K562 (cell line): ENCODE measurements around the gene HCFC1R1. TPM values are rescaled to one million over a fixed set of nuclear protein-coding genes. Genes with fewer than 3 reads are reported as not detected.
A peak's percentile ranks its signal among the peaks of the same experiment; 100 is the strongest.

Experiments
- CCNT2 ChIP-seq: IDR thresholded peaks from 2 replicates; pipeline ENCODE4 v1.6.1; 2011; ENCODE audit warnings: borderline replicate concordance, low read depth, mild to moderate bottlenecking, moderate library complexity, mixed read lengths, low read length; ENCODE audit not compliant: insufficient read length; ENCODE audit errors: extremely low read depth
- CXXC5 ChIP-seq: fragments of 250-450 bp; sonication (Bioruptor Pico); IDR thresholded peaks from 2 replicates; pipeline ENCODE4 v1.8.0; 2022; ENCODE audit warnings: inconsistent platforms, mild to moderate bottlenecking, moderate library complexity
- EZH2 ChIP-seq: IDR thresholded peaks from 2 replicates; pipeline ENCODE4 v1.6.1; 2012; ENCODE audit warnings: low read depth, mild to moderate bottlenecking, inconsistent platforms, low read length, borderline replicate concordance
- GTF2A2 ChIP-seq: IDR thresholded peaks from 2 replicates; pipeline ENCODE4 v1.6.1; 2016; ENCODE audit warnings: mild to moderate bottlenecking, missing genetic modification characterization, missing compliant biosample characterization
- NELFE ChIP-seq: IDR thresholded peaks from 2 replicates; pipeline ENCODE4 v1.6.1; 2011; ENCODE audit warnings: mild to moderate bottlenecking; ENCODE audit not compliant: insufficient read depth, insufficient read length
- POLR3G ChIP-seq: IDR thresholded peaks from 2 replicates; pipeline ENCODE4 v1.6.1; 2011; ENCODE audit not compliant: insufficient read length, insufficient replicate concordance; ENCODE audit errors: extremely low read depth
- TAF7 ChIP-seq: fragments of 450-650 bp; IDR thresholded peaks from 2 replicates; pipeline ENCODE4 v1.6.1; 2016; ENCODE audit warnings: missing genetic modification characterization, missing compliant biosample characterization
- TEAD4 ChIP-seq, 2 experiments: sonication (generic) in 1 of 2; formaldehyde crosslinking in 1 of 2; IDR thresholded peaks; 2 replicates each; pipeline versions ENCODE4 v1.6.1 to v1.8.0; 2012 to 2022; ENCODE audit warnings: borderline replicate concordance in 1 of 2, inconsistent platforms in 1 of 2, low read length in 1 of 2, mild to moderate bottlenecking in 1 of 2, missing genetic modification reagents in 1 of 2
- ZNF239 ChIP-seq: fragments of 250-450 bp; sonication (Bioruptor Pico); IDR thresholded peaks from 2 replicates; pipeline ENCODE4 v1.4.0; 2020; ENCODE audit warnings: mild to moderate bottlenecking
- ZNF668 ChIP-seq: fragments of 250-450 bp; sonication (Bioruptor Pico); IDR thresholded peaks from 2 replicates; pipeline ENCODE4 v1.8.0; 2022; ENCODE audit warnings: mild to moderate bottlenecking, inconsistent platforms
- polyA plus RNA-seq, 8 experiments: library from polyadenylated mRNA; depleted of rRNA in 4 of 8; stranded (reverse) in 5 of 8; unstranded in 3 of 8; fragments of >200 nt; fragmentation: Nextera tagmentation in 2 of 8; fragmentation: Illumina TruSeq in 1 of 8; extraction: Ambion mirVana in 2 of 8; extraction: Trizol in 1 of 8; gene quantifications; 2 replicates each; pipeline versions ENCODE4 v1.2.1 to v1.2.3, GENCODE V29; 2011 to 2014; ENCODE audit warnings: inconsistent platforms in 1 of 8, missing spikeins in 1 of 8
- total RNA-seq, 7 experiments: library from RNA; depleted of rRNA in 6 of 7; stranded (reverse); fragments of >200 nt in 6 of 7; fragmentation: Illumina TruSeq in 2 of 7; extraction: Trizol in 2 of 7; gene quantifications; 2 replicates each; pipeline versions ENCODE4 v1.2.1 to v1.2.3, GENCODE V29; 2011 to 2021; ENCODE audit warnings: low replicate concordance in 1 of 7
- TF ChIP-seq, protein P1 (sequence below): fragments of 250-450 bp; sonication (Bioruptor Pico); IDR thresholded peaks from 2 replicates; pipeline ENCODE4 v1.4.0; 2020; ENCODE audit warnings: mild to moderate bottlenecking
- TF ChIP-seq, protein P2 (sequence below): fragments of 250-450 bp; sonication (Bioruptor Pico); IDR thresholded peaks from 2 replicates; pipeline ENCODE4 v1.5.0; 2021; ENCODE audit warnings: mild to moderate bottlenecking, moderate library complexity
- TF ChIP-seq, protein P3 (sequence below): sonication (generic); formaldehyde crosslinking; IDR thresholded peaks from 2 replicates; pipeline ENCODE4 v1.8.0; 2022; ENCODE audit warnings: mild to moderate bottlenecking, low read depth, missing genetic modification reagents
- TF ChIP-seq, protein P4 (sequence below): fragments of 150-350 bp; conservative IDR thresholded peaks from 2 replicates; pipeline ENCODE4 v1.6.1; 2014; ENCODE audit warnings: low read length
- TF ChIP-seq, protein P5 (sequence below), 3 experiments: IDR thresholded peaks in 2 of 3; conservative IDR thresholded peaks in 1 of 3; 2 replicates each; pipeline ENCODE4 v1.5.1; 2011 to 2012; ENCODE audit warnings: low read length in 3 of 3, mild to moderate bottlenecking in 3 of 3, control low read depth in 2 of 3, improper control_type of control experiment in 1 of 3, inconsistent platforms in 1 of 3, low read depth in 1 of 3, mixed read lengths in 1 of 3, moderate library complexity in 1 of 3; ENCODE audit not compliant: insufficient read depth in 2 of 3

HCFC1R1 gene
- total and polyA plus RNA-seq, 9 of the 15 experiments (the other 6 are each of a cell fraction or from before 2014, with no cell fraction given) = 2.2 to 29.0 (median 11.2) TPM

DNA sequence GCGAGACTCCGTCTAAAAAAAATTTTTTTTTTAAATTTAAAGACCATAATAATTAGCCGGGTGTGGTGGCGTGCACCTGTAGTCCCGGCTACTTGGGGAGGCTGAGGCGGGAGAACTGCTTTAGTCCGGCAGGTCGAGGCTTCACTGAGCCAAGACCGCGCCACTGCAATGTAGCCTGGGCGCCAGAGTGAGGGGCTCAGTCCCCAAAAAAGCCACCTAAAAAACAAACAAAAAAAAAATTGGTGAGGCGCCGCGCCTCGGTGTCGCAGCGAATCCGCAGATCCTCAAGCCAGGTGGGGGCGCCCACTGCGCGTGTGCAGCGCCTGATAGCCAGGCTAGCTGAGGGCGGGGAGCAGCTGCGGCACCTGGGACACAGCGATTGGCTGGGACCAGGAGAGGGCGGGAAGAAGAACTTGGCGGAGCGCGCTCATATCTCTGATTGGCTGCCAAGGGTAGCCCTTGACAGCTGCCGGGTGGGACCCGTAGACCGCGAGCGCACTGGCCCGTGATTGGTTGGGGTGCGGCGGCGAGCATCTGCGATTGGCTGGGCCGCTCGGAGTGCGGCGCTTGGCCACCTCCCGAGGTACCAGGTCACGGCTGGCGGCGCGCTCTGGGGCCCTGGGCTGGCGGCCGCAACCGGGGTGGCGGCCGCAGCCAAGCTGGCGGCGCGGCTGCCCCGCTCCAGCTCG is 20.0 kb downstream of the HCFC1R1 start (continued):
- TF ChIP-seq, protein P1, sequence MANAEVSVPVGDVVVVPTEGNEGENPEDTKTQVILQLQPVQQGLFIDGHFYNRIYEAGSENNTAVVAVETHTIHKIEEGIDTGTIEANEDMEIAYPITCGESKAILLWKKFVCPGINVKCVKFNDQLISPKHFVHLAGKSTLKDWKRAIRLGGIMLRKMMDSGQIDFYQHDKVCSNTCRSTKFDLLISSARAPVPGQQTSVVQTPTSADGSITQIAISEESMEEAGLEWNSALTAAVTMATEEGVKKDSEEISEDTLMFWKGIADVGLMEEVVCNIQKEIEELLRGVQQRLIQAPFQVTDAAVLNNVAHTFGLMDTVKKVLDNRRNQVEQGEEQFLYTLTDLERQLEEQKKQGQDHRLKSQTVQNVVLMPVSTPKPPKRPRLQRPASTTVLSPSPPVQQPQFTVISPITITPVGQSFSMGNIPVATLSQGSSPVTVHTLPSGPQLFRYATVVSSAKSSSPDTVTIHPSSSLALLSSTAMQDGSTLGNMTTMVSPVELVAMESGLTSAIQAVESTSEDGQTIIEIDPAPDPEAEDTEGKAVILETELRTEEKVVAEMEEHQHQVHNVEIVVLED (CRISPR knock-in tag) = no peak
- TF ChIP-seq, protein P2, sequence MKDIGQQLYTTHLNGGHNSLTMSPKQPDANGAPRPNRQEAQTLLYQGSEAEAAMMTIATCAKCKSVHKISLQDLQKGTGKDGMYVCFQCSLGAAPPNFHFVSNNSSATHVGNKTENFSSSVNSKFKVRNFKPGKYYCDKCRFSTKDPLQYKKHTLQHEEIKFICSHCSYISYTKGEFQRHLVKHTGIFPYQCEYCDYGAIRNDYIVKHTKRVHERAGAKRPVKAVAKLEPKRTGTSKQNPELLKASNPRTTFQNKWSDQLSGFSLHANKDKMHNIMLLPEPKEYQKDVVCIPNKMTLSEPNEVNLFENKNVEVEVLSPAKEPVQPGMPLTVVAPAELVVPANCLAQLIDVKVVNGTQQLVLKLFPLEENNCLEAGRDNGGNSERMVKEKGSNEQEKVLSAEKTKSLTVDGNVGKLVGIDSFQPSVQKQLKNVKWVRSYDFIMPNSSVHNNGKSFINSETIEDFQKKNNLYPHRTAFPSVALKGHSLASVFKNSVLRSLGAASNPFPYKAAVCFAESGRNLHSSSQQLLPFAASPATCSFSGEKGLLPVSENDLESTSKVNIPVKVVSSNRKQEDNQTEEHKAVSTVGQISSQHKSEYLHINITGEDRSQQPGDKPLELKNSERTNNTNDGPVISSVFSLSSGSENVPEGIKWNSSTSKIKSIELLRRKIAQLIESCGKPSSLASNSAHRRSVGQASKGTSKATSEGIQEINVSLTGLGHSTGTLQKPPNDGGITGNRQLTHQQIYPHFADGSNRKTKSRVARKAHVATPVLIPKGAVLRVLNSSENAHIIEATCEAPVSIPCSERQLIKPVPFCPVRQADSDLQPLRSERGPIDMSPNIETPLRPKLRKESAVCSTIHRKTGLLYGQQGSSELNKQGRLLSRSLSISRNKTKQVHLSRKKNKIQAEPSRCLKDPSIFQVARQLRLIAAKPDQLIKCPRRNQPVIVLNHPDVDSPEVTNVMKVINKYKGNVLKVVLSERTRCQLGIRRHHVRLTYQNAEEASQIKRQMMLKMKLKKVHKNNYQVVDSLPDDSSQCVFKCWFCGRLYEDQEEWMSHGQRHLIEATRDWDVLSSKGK (CRISPR knock-in tag) = no peak
- no peak for TF ChIP-seq ZNF668 (CRISPR knock-in tag)
- no peak for TF ChIP-seq ZNF239
- no peak; the same call in 1 of the 2 replicates for TF ChIP-seq TEAD4 (IDR thresholded peaks at IDR 0.05; ENCODE audit: low read length)
- TF ChIP-seq TEAD4 (CRISPR knock-in tag; IDR thresholded peaks at IDR 0.05; ENCODE audit: borderline replicate concordance) = no peak
- peak; percentile 59 for TF ChIP-seq CCNT2
- TF ChIP-seq GTF2A2 (tag) = no peak
- TF ChIP-seq, protein P3, sequence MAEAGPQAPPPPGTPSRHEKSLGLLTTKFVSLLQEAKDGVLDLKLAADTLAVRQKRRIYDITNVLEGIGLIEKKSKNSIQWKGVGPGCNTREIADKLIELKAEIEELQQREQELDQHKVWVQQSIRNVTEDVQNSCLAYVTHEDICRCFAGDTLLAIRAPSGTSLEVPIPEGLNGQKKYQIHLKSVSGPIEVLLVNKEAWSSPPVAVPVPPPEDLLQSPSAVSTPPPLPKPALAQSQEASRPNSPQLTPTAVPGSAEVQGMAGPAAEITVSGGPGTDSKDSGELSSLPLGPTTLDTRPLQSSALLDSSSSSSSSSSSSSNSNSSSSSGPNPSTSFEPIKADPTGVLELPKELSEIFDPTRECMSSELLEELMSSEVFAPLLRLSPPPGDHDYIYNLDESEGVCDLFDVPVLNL (CRISPR knock-in tag) = peak; percentile 20; the same call in 1 of the 2 replicates
- TF ChIP-seq CXXC5 (CRISPR knock-in tag) = peak; percentile 87
- no peak for TF ChIP-seq TAF7 (tag)
- TF ChIP-seq POLR3G = no peak
- no peak for TF ChIP-seq EZH2
- TF ChIP-seq, protein P4, sequence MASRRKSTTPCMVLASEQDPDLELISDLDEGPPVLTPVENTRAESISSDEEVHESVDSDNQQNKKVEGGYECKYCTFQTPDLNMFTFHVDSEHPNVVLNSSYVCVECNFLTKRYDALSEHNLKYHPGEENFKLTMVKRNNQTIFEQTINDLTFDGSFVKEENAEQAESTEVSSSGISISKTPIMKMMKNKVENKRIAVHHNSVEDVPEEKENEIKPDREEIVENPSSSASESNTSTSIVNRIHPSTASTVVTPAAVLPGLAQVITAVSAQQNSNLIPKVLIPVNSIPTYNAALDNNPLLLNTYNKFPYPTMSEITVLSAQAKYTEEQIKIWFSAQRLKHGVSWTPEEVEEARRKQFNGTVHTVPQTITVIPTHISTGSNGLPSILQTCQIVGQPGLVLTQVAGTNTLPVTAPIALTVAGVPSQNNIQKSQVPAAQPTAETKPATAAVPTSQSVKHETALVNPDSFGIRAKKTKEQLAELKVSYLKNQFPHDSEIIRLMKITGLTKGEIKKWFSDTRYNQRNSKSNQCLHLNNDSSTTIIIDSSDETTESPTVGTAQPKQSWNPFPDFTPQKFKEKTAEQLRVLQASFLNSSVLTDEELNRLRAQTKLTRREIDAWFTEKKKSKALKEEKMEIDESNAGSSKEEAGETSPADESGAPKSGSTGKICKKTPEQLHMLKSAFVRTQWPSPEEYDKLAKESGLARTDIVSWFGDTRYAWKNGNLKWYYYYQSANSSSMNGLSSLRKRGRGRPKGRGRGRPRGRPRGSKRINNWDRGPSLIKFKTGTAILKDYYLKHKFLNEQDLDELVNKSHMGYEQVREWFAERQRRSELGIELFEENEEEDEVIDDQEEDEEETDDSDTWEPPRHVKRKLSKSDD = 0 out of 2 replicates have a peak, but pooled peaks have one; percentile 42
- no peak for TF ChIP-seq NELFE
- TF ChIP-seq, protein P5, sequence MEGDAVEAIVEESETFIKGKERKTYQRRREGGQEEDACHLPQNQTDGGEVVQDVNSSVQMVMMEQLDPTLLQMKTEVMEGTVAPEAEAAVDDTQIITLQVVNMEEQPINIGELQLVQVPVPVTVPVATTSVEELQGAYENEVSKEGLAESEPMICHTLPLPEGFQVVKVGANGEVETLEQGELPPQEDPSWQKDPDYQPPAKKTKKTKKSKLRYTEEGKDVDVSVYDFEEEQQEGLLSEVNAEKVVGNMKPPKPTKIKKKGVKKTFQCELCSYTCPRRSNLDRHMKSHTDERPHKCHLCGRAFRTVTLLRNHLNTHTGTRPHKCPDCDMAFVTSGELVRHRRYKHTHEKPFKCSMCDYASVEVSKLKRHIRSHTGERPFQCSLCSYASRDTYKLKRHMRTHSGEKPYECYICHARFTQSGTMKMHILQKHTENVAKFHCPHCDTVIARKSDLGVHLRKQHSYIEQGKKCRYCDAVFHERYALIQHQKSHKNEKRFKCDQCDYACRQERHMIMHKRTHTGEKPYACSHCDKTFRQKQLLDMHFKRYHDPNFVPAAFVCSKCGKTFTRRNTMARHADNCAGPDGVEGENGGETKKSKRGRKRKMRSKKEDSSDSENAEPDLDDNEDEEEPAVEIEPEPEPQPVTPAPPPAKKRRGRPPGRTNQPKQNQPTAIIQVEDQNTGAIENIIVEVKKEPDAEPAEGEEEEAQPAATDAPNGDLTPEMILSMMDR (IDR thresholded peaks at IDR 0.05 in 2 of 3, conservative IDR thresholded peaks at IDR 0.05 in 1 of 3; ENCODE audit: insufficient read depth in 2 of 3, low read depth in 1 of 3, low read length in 3 of 3) = peak; percentile 78 to 98 (median 97)
